Prostate gland (tissue), 2 donors: ENCODE data around the gene CYB561D1. TPM values are rescaled to one million over a fixed set of nuclear protein-coding genes. Genes with fewer than 3 reads are reported as not detected.

Experiments used
- DNase-seq: peaks from one replicate; pipeline ENCODE4 v3.0.0-alpha.2; 2019; ENCODE audit warnings: low spot score
- H3K27ac ChIP-seq, 2 donors: fragments of 200-600 bp; sonication (generic); 2 replicates each; pipeline ENCODE4 v1.5.1; 2017 to 2019
- H3K27me3 ChIP-seq: fragments of 200-600 bp; sonication (generic); replicated peaks from 2 replicates; pipeline ENCODE4 v1.5.1; 2019; ENCODE audit not compliant: insufficient read depth
- H3K36me3 ChIP-seq, 2 donors: fragments of 200-600 bp; sonication (generic); 1 replicate in 1 of 2; 2 replicates in 1 of 2; pipeline versions ENCODE4 v1.5.1 to v1.8.1; 2017 to 2019
- H3K4me1 ChIP-seq: fragments of 200-600 bp; sonication (generic); replicated peaks from 2 replicates; pipeline ENCODE4 v1.5.1; 2019
- H3K4me3 ChIP-seq, 2 donors: fragments of 200-600 bp; sonication (generic); 2 replicates each; pipeline ENCODE4 v1.5.1; 2017 to 2019
- H3K9me3 ChIP-seq: fragments of 200-600 bp; sonication (generic); 2 replicates; pipeline ENCODE4 v1.5.1; 2017
- POLR2A ChIP-seq: fragments of 450-650 bp; IDR thresholded peaks from one replicate; pipeline ENCODE4 v1.6.1; 2016; ENCODE audit warnings: antibody characterized with exemption, mild to moderate bottlenecking
- POLR2AphosphoS5 ChIP-seq: sonication (generic); formaldehyde crosslinking; IDR thresholded peaks from one replicate; pipeline ENCODE4 v1.6.1; 2017; ENCODE audit warnings: antibody characterized with exemption
- WGBS: methylation state at CpG from one replicate; pipeline ENCODE4 v1.1.5; 2018; 5-methylcytosine and 5-hydroxymethylcytosine counted together
- intact Hi-C: fragments of 100-400 bp; cut with DNase I; formaldehyde crosslinking; loops from one replicate; pipeline ENCODE4 v1.14.2; 2022
- total RNA-seq, 2 donors: library from RNA; depleted of rRNA; stranded (reverse); fragments of >200 nt; gene quantifications; one replicate each; pipeline ENCODE4 v1.1.0, GENCODE V29; 2016
- TF ChIP-seq, protein P1 (sequence below), 4 experiments: fragments of 200-600 bp in 2 of 4; fragments of 450-650 bp in 2 of 4; sonication (generic) in 2 of 4; IDR thresholded peaks; 1 replicate in 3 of 4; 2 replicates in 1 of 4; pipeline ENCODE4 v1.5.1; 2016 to 2019; ENCODE audit warnings: antibody characterized with exemption in 4 of 4, mild to moderate bottlenecking in 2 of 4, moderate library complexity in 2 of 4

The CYB561D1 gene
- total RNA-seq, 2 donors from 2014 or later: 12.0 to 12.3 TPM

DNA sequence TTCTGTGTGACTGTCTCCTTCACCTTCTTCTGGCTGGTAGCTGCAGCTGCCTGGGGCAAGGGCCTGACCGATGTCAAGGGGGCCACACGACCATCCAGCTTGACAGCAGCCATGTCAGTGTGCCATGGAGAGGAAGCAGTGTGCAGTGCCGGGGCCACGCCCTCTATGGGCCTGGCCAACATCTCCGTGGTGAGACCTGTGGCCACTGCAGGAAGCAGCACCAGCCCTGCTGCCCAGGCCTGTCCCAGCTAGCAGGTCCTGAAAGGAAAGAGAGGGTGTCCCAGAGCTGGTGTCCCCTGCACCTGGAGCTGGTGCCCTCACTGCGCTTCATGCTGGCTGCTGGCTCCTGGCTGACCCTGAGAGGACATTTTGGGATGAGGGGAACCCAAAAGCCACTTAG lies 16.1 kb upstream of the CYB561D1 start:
- 76% methylated on average over 6 of the region's 6 CpGs for WGBS
- Histone ChIP-seq H3K27ac (no peak overlapping the region), H3K4me3 (no peak overlapping the region), H3K4me1 (no peaks in the 10 kb centered on the region), H3K36me3 (no peaks in the 10 kb centered on the region), H3K9me3 (no peaks in the 10 kb centered on the region), H3K27me3 (no peaks in the 10 kb centered on the region)
- TF ChIP-seq POLR2AphosphoS5: no peak
- TF ChIP-seq, protein P1, sequence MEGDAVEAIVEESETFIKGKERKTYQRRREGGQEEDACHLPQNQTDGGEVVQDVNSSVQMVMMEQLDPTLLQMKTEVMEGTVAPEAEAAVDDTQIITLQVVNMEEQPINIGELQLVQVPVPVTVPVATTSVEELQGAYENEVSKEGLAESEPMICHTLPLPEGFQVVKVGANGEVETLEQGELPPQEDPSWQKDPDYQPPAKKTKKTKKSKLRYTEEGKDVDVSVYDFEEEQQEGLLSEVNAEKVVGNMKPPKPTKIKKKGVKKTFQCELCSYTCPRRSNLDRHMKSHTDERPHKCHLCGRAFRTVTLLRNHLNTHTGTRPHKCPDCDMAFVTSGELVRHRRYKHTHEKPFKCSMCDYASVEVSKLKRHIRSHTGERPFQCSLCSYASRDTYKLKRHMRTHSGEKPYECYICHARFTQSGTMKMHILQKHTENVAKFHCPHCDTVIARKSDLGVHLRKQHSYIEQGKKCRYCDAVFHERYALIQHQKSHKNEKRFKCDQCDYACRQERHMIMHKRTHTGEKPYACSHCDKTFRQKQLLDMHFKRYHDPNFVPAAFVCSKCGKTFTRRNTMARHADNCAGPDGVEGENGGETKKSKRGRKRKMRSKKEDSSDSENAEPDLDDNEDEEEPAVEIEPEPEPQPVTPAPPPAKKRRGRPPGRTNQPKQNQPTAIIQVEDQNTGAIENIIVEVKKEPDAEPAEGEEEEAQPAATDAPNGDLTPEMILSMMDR (IDR thresholded peaks at IDR 0.05): no peak
- TF ChIP-seq POLR2A: no peak
- no peak for DNase-seq
- intact Hi-C loops: no loop called here

DNA sequence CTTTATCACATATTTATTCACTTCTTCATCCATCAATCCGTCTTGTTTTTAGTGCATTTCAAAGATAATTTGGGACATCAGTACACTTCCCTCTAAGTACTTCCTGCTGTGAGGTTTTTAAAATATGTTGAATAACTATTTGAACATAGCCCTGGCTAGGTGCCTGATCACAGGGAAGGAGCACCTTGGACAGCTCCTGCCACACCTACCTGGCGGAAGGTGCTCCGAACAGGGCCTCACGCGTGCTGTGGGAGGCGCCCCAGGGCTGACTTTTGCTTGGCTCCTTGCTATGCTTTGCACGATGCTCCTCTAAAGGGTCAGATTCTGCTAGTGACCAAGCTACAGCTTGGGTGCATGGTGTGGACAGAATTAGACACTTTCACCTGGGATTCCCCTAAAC lies 15.1 kb upstream of the CYB561D1 start:
- no peak for DNase-seq

DNA sequence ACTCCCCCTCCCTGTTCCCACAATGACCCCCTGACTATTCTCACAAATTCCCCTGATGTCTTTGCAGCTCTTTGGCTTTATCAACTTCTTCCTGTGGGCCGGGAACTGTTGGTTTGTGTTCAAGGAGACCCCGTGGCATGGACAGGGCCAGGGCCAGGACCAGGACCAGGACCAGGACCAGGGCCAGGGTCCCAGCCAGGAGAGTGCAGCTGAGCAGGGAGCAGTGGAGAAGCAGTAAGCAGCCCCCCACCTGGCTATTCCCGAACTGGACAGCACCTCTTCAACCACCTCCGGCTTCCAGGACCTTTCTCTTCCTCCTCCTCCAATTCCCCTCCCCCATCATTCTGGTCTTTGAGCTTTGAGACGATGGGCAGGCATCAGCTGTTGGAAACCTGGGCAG lies 14.6 kb upstream of the CYB561D1 start:
- Histone ChIP-seq H3K4me1 (peaks cover 1% of the 10 kb centered on the region), H3K9me3 (no peaks in the 10 kb centered on the region), H3K27me3 (no peaks in the 10 kb centered on the region), H3K36me3 (no peaks in the 10 kb centered on the region), H3K27ac (no peak overlapping the region), H3K4me3 (no peak overlapping the region)
- TF ChIP-seq POLR2AphosphoS5 (no peak), POLR2A (no peak)
- TF ChIP-seq, protein P1 (IDR thresholded peaks at IDR 0.05): no peak
- intact Hi-C loops: no loop called here
- no peak for DNase-seq
- WGBS: 75% methylated on average over 5 of the region's 5 CpGs

More for the DNA sequence above, 15.1 kb upstream of the CYB561D1 start:
- Histone ChIP-seq H3K27ac (no peak overlapping the region), H3K4me1 (no peaks in the 10 kb centered on the region), H3K9me3 (no peaks in the 10 kb centered on the region), H3K27me3 (no peaks in the 10 kb centered on the region), H3K36me3 (no peaks in the 10 kb centered on the region), H3K4me3 (no peak overlapping the region)
- TF ChIP-seq POLR2A (no peak), POLR2AphosphoS5 (peak; percentile 27)
- TF ChIP-seq, protein P1 (IDR thresholded peaks at IDR 0.05): no peak
- 14% methylated on average over 7 of the region's 7 CpGs for WGBS
- intact Hi-C loops: no loop called here

DNA sequence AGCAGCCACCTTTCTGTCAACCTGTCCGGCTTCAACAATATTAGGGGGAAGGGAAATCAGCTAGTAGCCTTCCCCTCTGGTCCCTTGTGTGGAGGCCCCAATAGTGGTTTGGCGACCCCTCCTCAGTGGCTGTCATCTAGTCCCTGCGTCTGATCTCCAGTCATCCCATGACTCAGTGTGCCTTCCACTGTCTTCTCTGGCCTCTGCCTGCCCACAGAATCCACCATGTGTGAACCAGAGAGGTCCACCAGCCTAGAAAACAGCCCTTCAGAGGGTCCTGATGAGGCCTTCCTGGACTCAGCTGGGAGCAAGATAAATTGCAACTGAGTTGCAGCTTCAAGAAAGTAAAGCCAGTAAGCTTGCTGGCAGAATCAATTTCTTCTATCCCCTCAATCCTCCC lies 14.0 kb upstream of the CYB561D1 start:
- intact Hi-C loops: no loop called here
- WGBS: 94% methylated on average over 3 of the region's 3 CpGs
- TF ChIP-seq POLR2A (no peak), POLR2AphosphoS5 (no peak)
- TF ChIP-seq, protein P1 (IDR thresholded peaks at IDR 0.05): no peak
- Histone ChIP-seq H3K4me1 (peaks cover 7% of the 10 kb centered on the region), H3K27ac (no peak overlapping the region), H3K27me3 (no peaks in the 10 kb centered on the region), H3K36me3 (no peaks in the 10 kb centered on the region), H3K4me3 (no peak overlapping the region), H3K9me3 (no peaks in the 10 kb centered on the region)
- DNase-seq: no peak

DNA sequence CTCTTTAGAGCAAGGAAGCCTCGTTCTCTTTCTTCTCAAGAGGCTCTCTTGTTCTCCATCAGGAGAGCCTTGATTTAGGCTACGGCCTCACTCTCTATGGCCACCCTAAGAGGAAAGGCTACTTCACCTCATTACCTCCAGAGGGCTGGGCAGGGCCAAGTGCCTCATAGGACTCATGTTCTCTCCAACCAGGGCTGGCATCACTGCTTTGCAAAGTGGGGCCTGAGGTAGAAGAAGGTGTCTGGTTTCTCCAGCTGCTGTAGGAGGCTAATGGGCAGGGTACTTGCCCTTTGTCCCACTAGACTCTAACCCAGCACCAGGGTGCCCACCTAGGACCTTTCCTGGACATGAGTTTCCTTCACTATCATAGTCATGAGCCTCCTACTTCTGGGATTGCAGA lies 12.2 kb upstream of the CYB561D1 start:
- no peak for TF ChIP-seq POLR2AphosphoS5
- TF ChIP-seq, protein P1 (IDR thresholded peaks at IDR 0.05): no peak
- no peak for TF ChIP-seq POLR2A
- Histone ChIP-seq H3K9me3 (no peaks in the 10 kb centered on the region), H3K4me3 (no peak overlapping the region), H3K27ac (no peak overlapping the region), H3K36me3 (no peaks in the 10 kb centered on the region), H3K27me3 (no peaks in the 10 kb centered on the region), H3K4me1 (peaks cover 7% of the 10 kb centered on the region)
- 83% methylated on average over 2 of the region's 2 CpGs for WGBS
- intact Hi-C loops: no loop called here
- no peak for DNase-seq
